Measurements from ENCODE around the gene SCLT1. TPM values are rescaled to one million over a fixed set of nuclear protein-coding genes. Genes with fewer than 3 reads are reported as not detected.

Gene SCLT1
- total and polyA plus RNA-seq, 2 of the 8 experiments (the other 6 are each of a cell fraction or from before 2014, with no cell fraction given): 4.8 to 13.1 TPM

DNA sequence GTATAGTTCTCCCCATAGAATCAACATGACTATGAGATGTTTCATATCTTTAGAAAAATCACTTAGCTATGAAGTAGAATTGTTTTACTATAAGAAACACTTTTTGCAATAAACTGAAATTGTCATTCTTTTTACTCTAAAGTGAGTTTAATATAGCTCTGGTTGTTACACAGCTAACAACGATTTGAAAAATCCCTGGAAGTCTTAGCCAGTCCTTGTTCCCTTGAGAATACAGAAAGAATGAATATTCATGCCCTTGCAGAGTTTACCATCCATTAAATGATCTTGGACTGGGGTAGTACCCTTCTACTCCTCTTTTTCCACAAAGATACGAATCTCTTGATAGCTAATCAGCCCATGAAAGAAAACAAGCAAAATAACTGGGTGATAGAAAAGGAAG lies 142.0 kb downstream of the SCLT1 start:
- no peak overlapping the region for H2BK120ac ChIP-seq (replicated peaks; ENCODE audit: low read depth, low read length)
- DNase-seq (ENCODE audit: low read depth in 1 of 2, low spot score in 2 of 2): no peak
- H3K9ac ChIP-seq (replicated peaks in 1 of 4; ENCODE audit: extremely low read depth in 1 of 4, low read depth in 3 of 4, low read length in 3 of 4): no peak overlapping the region
- 83% methylated on average over 2 of the region's 2 CpGs; no CpG with 5 or more reads in 1 of the 2 experiments for WGBS, 2 experiments (ENCODE audit: extremely low coverage in 1 of 2, insufficient coverage in 1 of 2, insufficient read length in 1 of 2, insufficient replicate concordance in 2 of 2, low coverage in 1 of 2, low lambda C conversion rate in 2 of 2, missing lambda C conversion rate in 1 of 2)
- H3K4me3 ChIP-seq (ENCODE audit: extremely low read depth in 1 of 4, insufficient read depth in 2 of 4, low read depth in 3 of 4, low read length in 4 of 4): no peak overlapping the region
- H2BK5ac ChIP-seq (ENCODE audit: low read depth, low read length): no peak overlapping the region
- ChIA-PET POLR2A (ENCODE audit: partially characterized antibody) (no interaction called here), CTCF (ENCODE audit: partially characterized antibody) (interaction anchor here (0.9 kb wide), 1 partner anchor 498 kb away, joined by 5 read pairs; no protein-coding TSS in a partner anchor)
- no peak overlapping the region for H2BK15ac ChIP-seq (ENCODE audit: low read length)
- no peak overlapping the region for H2BK12ac ChIP-seq (ENCODE audit: low read depth, low read length)
- no peak overlapping the region for H2BK20ac ChIP-seq (ENCODE audit: low read length)
- no peak overlapping the region for H4K5ac ChIP-seq (ENCODE audit: insufficient read length, low read depth, low read length)
- H3K9me3 ChIP-seq (ENCODE audit: insufficient read depth in 2 of 2, low read depth in 1 of 2, low read length in 1 of 2): no peaks in the 10 kb centered on the region
- no peak overlapping the region for H3K56ac ChIP-seq (replicated peaks; ENCODE audit: insufficient read length, low read depth, low read length)
- no peaks in the 10 kb centered on the region for H4K20me1 ChIP-seq (replicated peaks in 1 of 2; ENCODE audit: control insufficient read depth in 1 of 2, insufficient read depth in 2 of 2, low read length in 2 of 2)
- no peak overlapping the region for H3K4me2 ChIP-seq (ENCODE audit: insufficient read depth in 1 of 2, low read depth in 2 of 2, low read length in 2 of 2)
- H3K36me3 ChIP-seq (ENCODE audit: control insufficient read depth in 2 of 4, insufficient read depth in 4 of 4, low read length in 3 of 4): no peaks in the 10 kb centered on the region; a peak in 2 of 8 replicates
- FAIRE-seq: no peak
- no peak overlapping the region for H3K27ac ChIP-seq (ENCODE audit: low read depth, low read length)
- no peak overlapping the region for H2AFZ ChIP-seq (ENCODE audit: low read length)
- no peak overlapping the region for H2AK5ac ChIP-seq (ENCODE audit: low read depth, low read length)
- H4K91ac ChIP-seq (replicated peaks; ENCODE audit: insufficient read length, low read length): no peak overlapping the region
- H3K23ac ChIP-seq (ENCODE audit: insufficient read length): no peak overlapping the region
- H3K79me1 ChIP-seq (ENCODE audit: low read depth, low read length): no peaks in the 10 kb centered on the region
- no peaks in the 10 kb centered on the region for H3K27me3 ChIP-seq (replicated peaks in 1 of 4; ENCODE audit: control insufficient read depth in 3 of 4, extremely low read depth in 1 of 4, insufficient read depth in 3 of 4, low read length in 3 of 4)
- H3K23me2 ChIP-seq (ENCODE audit: low read depth, low read length): no peaks in the 10 kb centered on the region
- no peak overlapping the region for H3K4ac ChIP-seq (replicated peaks; ENCODE audit: insufficient read length, low read depth, low read length)
- H3K79me2 ChIP-seq (ENCODE audit: control insufficient read depth in 1 of 2, insufficient read depth in 2 of 2, low read length in 2 of 2): no peaks in the 10 kb centered on the region
- H3K14ac ChIP-seq (ENCODE audit: insufficient read length): no peak overlapping the region
- no peak overlapping the region for H3K18ac ChIP-seq (ENCODE audit: extremely low read depth, low read length)
- no peak overlapping the region for H4K8ac ChIP-seq (ENCODE audit: extremely low read depth, insufficient read depth, low read length)
- H3K4me1 ChIP-seq (replicated peaks in 1 of 4; ENCODE audit: control insufficient read depth in 3 of 4, insufficient read depth in 4 of 4, low read length in 3 of 4): no peaks in the 10 kb centered on the region

Data from H1 (cell line).